ENCODE data around the gene ANKRD28.
"Not testable (repeated sequence)": the region's sequence is repeated elsewhere in the genome, so short reads cannot be mapped to it uniquely, and the experiment has no call there.

ANKRD28 gene

DNA sequence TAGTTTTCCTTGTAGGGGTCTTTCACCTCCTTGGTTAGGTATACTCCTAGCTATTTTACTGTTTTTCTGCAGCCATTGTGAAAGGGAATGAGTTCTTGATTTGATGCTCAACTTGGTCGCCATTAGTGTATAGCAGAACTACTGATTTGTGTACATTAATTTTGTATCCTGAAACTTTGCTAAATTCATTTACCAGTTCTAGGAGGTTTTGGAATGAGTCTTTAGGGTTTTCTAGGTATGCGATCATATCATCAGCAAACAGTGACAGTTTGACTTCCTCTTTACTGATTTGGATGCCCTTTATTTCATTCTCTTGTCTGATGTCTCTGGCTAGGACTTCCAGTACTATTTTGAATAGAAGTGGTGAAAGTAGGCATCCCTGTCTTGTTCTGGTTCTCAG, 51.9 kb downstream of the ANKRD28 start:
- H3K4me1 ChIP-seq (ENCODE audit: control insufficient read depth, insufficient read depth, low read length) = not testable (repeated sequence)
- H3K36me3 ChIP-seq (ENCODE audit: control insufficient read depth, insufficient read depth, low read length, severe bottlenecking) = peaks cover 59% of the 10 kb centered on the region

DNA sequence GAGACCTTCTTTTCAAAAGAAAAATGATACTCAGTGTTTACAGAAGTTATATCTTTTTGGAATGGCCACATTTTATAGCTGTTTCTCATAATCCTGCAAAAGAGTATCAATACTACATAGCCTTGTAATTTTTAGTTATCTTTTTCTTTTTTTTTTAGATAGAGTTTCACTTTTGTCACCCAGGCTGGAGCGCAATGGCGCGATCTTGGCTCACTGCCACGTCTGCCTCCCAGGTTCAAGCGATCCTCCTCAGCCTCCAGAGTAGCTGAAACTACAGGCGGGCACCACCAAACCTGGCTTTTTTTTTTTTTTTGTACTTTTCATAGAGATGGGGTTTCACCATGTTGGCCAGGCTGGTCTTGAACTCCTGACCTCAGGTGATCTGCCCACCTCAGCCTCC, 53.6 kb downstream of the ANKRD28 start:
- Histone ChIP-seq H3K36me3 (ENCODE audit: control insufficient read depth, insufficient read depth, low read length, severe bottlenecking) (peaks cover 54% of the 10 kb centered on the region), H3K27me3 (replicated peaks; ENCODE audit: control insufficient read depth, insufficient read depth, low read length) (no peaks in the 10 kb centered on the region), H3K4me3 (ENCODE audit: low read length) (no peak overlapping the region), H3K9me3 (ENCODE audit: control insufficient read depth, low read length) (no peaks in the 10 kb centered on the region), H3K9ac (ENCODE audit: low read length) (no peak overlapping the region), H3K4me1 (ENCODE audit: control insufficient read depth, insufficient read depth, low read length) (no peaks in the 10 kb centered on the region)
- DNase-seq (ENCODE audit: low read depth) = no peak

More for the DNA sequence above, 51.9 kb downstream of the ANKRD28 start:
- not testable (repeated sequence) for DNase-seq (ENCODE audit: low read depth); H3K4me3 ChIP-seq (ENCODE audit: low read length); H3K9ac ChIP-seq (ENCODE audit: low read length); H3K9me3 ChIP-seq (ENCODE audit: control insufficient read depth, low read length); H3K27me3 ChIP-seq (replicated peaks; ENCODE audit: control insufficient read depth, insufficient read depth, low read length)

DNA sequence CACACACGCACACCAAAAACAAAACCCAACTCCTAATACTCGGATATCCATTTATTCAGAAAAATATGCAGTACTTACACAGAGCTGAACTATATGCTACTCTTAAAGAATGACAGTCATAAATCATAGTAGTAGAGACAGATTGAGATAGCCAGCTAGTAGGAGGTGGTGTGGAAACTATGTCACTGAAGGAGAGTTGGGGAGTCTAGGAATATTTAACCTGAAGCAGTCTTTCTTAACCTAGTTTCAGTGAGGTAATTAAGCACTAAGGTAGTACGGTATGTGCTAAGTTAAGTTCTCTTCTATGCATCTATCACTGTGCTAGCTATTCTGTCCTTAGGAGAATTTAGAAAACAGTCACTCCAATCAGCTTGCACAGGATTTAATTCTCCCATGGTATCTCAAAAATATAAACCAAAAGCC, 54.2 kb downstream of the ANKRD28 start:
- Histone ChIP-seq H3K27me3 (replicated peaks; ENCODE audit: control insufficient read depth, insufficient read depth, low read length) (no peaks in the 10 kb centered on the region), H3K9ac (ENCODE audit: low read length) (no peak overlapping the region), H3K36me3 (ENCODE audit: control insufficient read depth, insufficient read depth, low read length, severe bottlenecking) (peaks cover 54% of the 10 kb centered on the region), H3K9me3 (ENCODE audit: control insufficient read depth, low read length) (no peaks in the 10 kb centered on the region), H3K4me1 (ENCODE audit: control insufficient read depth, insufficient read depth, low read length) (no peaks in the 10 kb centered on the region), H3K4me3 (ENCODE audit: low read length) (no peak overlapping the region)
- DNase-seq (ENCODE audit: low read depth) = no peak

DNA sequence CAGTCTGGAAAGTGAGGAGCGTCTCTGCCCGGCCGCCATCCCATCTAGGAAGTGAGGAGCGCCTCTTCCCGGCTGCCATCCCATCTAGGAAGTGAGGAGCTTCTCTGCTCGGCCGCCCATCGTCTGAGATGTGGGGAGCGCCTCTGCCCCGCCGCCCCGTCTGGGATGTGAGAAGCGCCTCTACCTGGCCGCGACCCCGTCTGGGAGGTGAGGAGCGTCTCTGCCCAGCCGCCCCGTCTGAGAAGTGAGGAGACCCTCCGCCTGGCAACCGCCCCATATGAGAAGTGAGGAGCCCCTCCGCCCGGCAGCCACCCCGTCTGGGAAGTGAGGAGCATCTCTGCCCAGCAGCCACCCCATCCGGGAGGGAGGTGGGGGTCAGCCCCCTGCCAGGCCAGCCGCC, 55.5 kb downstream of the ANKRD28 start:
- not testable (repeated sequence) for H3K4me1 ChIP-seq (ENCODE audit: control insufficient read depth, insufficient read depth, low read length); H3K9ac ChIP-seq (ENCODE audit: low read length); H3K27me3 ChIP-seq (replicated peaks; ENCODE audit: control insufficient read depth, insufficient read depth, low read length); H3K9me3 ChIP-seq (ENCODE audit: control insufficient read depth, low read length); H3K4me3 ChIP-seq (ENCODE audit: low read length); DNase-seq (ENCODE audit: low read depth)
- peaks cover 50% of the 10 kb centered on the region for H3K36me3 ChIP-seq (ENCODE audit: control insufficient read depth, insufficient read depth, low read length, severe bottlenecking)

DNA sequence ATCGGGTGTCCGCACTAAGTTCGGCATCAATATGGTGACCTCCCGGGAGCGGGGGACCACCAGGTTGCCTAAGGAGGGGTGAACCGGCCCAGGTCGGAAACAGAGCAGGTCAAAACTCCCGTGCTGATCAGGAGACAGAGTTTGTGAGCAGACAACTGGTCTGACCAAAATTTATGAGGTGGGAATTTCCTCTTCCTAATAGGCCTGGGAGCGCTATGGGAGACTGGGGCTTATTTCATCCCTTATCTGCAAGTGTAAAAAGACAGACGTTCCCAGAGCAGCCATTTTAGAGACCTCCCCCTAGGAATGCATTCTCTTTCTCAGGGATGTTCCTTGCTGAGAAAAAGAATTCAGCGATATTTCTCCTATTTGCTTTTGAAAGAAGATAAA, 59.2 kb downstream of the ANKRD28 start:
- H3K4me1 ChIP-seq (ENCODE audit: control insufficient read depth, insufficient read depth, low read length); H3K4me3 ChIP-seq (ENCODE audit: low read length); H3K9ac ChIP-seq (ENCODE audit: low read length); DNase-seq (ENCODE audit: low read depth); H3K9me3 ChIP-seq (ENCODE audit: control insufficient read depth, low read length); H3K27me3 ChIP-seq (replicated peaks; ENCODE audit: control insufficient read depth, insufficient read depth, low read length): not testable (repeated sequence)
- H3K36me3 ChIP-seq (ENCODE audit: control insufficient read depth, insufficient read depth, low read length, severe bottlenecking) = peaks cover 63% of the 10 kb centered on the region

DNA sequence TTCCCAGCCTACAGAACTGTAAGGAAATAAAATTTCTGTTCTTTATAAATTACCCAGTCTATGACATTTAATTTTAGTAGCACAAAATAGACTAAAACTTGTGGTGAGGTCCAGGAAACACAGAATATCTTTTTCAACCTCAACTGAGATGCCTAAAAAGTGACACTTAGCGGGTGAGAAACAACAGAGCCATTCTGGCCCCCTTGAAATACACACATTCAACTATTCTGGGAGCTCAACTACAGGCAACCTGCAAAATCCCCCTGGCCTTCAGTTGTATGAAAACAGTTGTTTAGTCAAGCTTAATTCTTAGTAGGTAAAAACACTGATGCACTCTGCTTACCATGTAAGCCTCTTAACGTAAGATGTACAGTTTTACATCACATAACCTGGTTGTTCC, 66.8 kb downstream of the ANKRD28 start:
- no peak for DNase-seq (ENCODE audit: low read depth)

DNA sequence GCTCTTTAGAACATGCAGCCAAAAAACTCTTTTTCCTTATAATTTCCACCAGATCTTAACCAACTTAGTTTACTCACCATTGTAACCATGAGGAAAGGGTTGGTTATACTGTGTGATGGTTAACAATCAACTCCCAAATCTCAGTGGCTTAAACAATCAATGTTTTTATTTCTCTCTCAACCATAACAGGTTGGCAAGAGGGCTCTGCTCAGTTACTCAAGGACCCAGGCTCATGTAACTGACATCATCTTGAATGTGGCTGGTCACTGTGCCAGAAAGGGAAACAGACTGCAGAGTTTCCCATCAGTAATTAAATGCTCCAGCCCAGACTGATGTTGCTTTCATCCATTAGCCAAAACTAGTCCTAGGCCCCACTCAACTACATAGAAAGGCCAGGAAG, 69.0 kb downstream of the ANKRD28 start:
- peaks cover 35% of the 10 kb centered on the region for H3K4me1 ChIP-seq (ENCODE audit: control insufficient read depth, insufficient read depth, low read length)
- H3K27me3 ChIP-seq (replicated peaks; ENCODE audit: control insufficient read depth, insufficient read depth, low read length) = no peaks in the 10 kb centered on the region
- no peak overlapping the region for H3K4me3 ChIP-seq (ENCODE audit: low read length)
- DNase-seq (ENCODE audit: low read depth) = peak; percentile 44
- no peak overlapping the region for H3K9ac ChIP-seq (ENCODE audit: low read length)
- H3K9me3 ChIP-seq (ENCODE audit: control insufficient read depth, low read length) = no peaks in the 10 kb centered on the region
- H3K36me3 ChIP-seq (ENCODE audit: control insufficient read depth, insufficient read depth, low read length, severe bottlenecking) = peaks cover 80% of the 10 kb centered on the region

More for the DNA sequence above, 66.8 kb downstream of the ANKRD28 start:
- no peak overlapping the region for H3K4me3 ChIP-seq (ENCODE audit: low read length)
- H3K9ac ChIP-seq (ENCODE audit: low read length) = no peak overlapping the region
- H3K4me1 ChIP-seq (ENCODE audit: control insufficient read depth, insufficient read depth, low read length) = peaks cover 13% of the 10 kb centered on the region
- peaks cover 85% of the 10 kb centered on the region for H3K36me3 ChIP-seq (ENCODE audit: control insufficient read depth, insufficient read depth, low read length, severe bottlenecking)
- no peaks in the 10 kb centered on the region for H3K9me3 ChIP-seq (ENCODE audit: control insufficient read depth, low read length)
- no peaks in the 10 kb centered on the region for H3K27me3 ChIP-seq (replicated peaks; ENCODE audit: control insufficient read depth, insufficient read depth, low read length)

DNA sequence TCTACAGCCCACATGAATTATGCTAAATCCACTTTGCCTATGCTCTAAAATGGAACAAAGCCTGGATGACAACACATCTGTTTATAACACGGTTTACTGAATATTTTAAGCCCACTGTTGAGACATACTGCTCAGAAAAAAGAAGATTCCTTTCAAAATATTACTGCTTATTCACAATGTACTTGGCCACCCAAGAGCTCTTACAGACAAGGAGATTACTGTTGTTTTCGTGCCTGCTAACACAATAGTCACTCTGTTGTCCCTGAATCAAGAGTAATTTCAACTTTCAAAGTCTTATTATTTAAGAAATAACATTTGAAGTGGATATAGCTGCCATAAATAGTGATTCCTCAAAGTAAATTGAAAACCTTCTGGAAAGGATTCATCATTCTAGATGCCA, 70.9 kb downstream of the ANKRD28 start:
- no peak for DNase-seq (ENCODE audit: low read depth)

DNA sequence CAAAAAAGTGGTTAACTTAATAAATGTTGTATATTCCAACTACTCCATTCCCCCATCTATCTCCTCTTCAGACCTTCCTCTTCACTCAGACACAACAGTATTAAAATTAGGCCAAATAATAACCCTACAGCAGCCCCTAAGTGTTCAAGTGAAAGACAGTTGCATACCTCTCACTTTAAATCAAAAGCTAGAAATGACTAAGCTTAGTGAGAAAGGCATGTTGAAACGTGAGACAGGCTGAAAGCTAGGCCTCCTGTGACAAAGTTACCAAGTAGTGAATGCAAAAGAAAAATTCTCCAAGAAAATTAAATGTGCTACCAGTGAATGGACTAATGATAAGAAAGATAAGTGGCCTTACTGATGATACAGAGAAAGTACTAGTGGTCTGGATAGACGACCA, 71.7 kb downstream of the ANKRD28 start:
- H3K9me3 ChIP-seq (ENCODE audit: control insufficient read depth, low read length) = no peaks in the 10 kb centered on the region
- no peaks in the 10 kb centered on the region for H3K27me3 ChIP-seq (replicated peaks; ENCODE audit: control insufficient read depth, insufficient read depth, low read length)
- DNase-seq (ENCODE audit: low read depth) = peak; percentile 69
- peaks cover 83% of the 10 kb centered on the region for H3K36me3 ChIP-seq (ENCODE audit: control insufficient read depth, insufficient read depth, low read length, severe bottlenecking)
- H3K4me1 ChIP-seq (ENCODE audit: control insufficient read depth, insufficient read depth, low read length) = peaks cover 51% of the 10 kb centered on the region
- H3K4me3 ChIP-seq (ENCODE audit: low read length) = no peak overlapping the region
- H3K9ac ChIP-seq (ENCODE audit: low read length) = peak overlapping the region; percentile 13

More for the DNA sequence above, 70.9 kb downstream of the ANKRD28 start:
- H3K36me3 ChIP-seq (ENCODE audit: control insufficient read depth, insufficient read depth, low read length, severe bottlenecking) = peaks cover 80% of the 10 kb centered on the region
- no peak overlapping the region for H3K9ac ChIP-seq (ENCODE audit: low read length)
- no peaks in the 10 kb centered on the region for H3K9me3 ChIP-seq (ENCODE audit: control insufficient read depth, low read length)
- H3K4me3 ChIP-seq (ENCODE audit: low read length) = no peak overlapping the region
- H3K4me1 ChIP-seq (ENCODE audit: control insufficient read depth, insufficient read depth, low read length) = peaks cover 51% of the 10 kb centered on the region
- no peaks in the 10 kb centered on the region for H3K27me3 ChIP-seq (replicated peaks; ENCODE audit: control insufficient read depth, insufficient read depth, low read length)

DNA sequence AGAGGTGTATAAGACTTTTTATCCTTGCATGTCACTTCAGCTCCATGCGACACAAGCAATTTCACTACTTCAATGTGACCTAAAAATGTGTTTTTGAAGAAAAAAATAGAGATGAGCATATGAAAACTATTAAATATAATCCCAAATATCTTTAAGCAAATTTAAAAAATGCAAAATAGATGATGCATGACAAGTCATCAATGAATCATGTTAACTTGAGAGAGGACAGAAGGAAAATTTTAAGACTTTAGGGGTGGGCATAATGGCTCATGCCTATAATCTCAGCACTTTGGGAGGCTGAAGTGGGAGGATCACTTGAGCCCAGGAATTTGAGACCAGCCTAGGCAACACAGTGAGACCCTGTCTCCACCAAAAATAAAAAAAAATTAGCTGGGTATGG, 73.3 kb downstream of the ANKRD28 start:
- Histone ChIP-seq H3K9me3 (ENCODE audit: control insufficient read depth, low read length) (no peaks in the 10 kb centered on the region), H3K4me3 (ENCODE audit: low read length) (no peak overlapping the region), H3K9ac (ENCODE audit: low read length) (no peak overlapping the region), H3K27me3 (replicated peaks; ENCODE audit: control insufficient read depth, insufficient read depth, low read length) (no peaks in the 10 kb centered on the region), H3K4me1 (ENCODE audit: control insufficient read depth, insufficient read depth, low read length) (peaks cover 51% of the 10 kb centered on the region), H3K36me3 (ENCODE audit: control insufficient read depth, insufficient read depth, low read length, severe bottlenecking) (peaks cover 83% of the 10 kb centered on the region)
- no peak for DNase-seq (ENCODE audit: low read depth)

DNA sequence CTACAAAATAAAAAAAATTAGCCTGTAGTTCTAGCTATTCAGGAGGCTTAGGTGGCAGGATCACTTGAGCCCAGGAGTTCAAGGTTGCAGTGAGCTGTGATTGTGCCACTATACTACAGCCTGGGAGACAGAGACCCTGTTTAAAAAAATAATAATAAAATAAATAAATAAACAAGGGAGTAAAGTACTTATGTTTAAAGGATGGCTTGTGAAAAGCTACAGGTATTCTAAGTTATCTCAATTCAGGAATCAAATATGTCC, 74.2 kb downstream of the ANKRD28 start:
- H3K27me3 ChIP-seq (replicated peaks; ENCODE audit: control insufficient read depth, insufficient read depth, low read length) = no peaks in the 10 kb centered on the region
- H3K4me1 ChIP-seq (ENCODE audit: control insufficient read depth, insufficient read depth, low read length) = peaks cover 47% of the 10 kb centered on the region
- no peaks in the 10 kb centered on the region for H3K9me3 ChIP-seq (ENCODE audit: control insufficient read depth, low read length)
- DNase-seq (ENCODE audit: low read depth) = no peak
- no peak overlapping the region for H3K4me3 ChIP-seq (ENCODE audit: low read length)
- H3K9ac ChIP-seq (ENCODE audit: low read length) = peak overlapping the region; percentile 69
- peaks cover 83% of the 10 kb centered on the region for H3K36me3 ChIP-seq (ENCODE audit: control insufficient read depth, insufficient read depth, low read length, severe bottlenecking)

DNA sequence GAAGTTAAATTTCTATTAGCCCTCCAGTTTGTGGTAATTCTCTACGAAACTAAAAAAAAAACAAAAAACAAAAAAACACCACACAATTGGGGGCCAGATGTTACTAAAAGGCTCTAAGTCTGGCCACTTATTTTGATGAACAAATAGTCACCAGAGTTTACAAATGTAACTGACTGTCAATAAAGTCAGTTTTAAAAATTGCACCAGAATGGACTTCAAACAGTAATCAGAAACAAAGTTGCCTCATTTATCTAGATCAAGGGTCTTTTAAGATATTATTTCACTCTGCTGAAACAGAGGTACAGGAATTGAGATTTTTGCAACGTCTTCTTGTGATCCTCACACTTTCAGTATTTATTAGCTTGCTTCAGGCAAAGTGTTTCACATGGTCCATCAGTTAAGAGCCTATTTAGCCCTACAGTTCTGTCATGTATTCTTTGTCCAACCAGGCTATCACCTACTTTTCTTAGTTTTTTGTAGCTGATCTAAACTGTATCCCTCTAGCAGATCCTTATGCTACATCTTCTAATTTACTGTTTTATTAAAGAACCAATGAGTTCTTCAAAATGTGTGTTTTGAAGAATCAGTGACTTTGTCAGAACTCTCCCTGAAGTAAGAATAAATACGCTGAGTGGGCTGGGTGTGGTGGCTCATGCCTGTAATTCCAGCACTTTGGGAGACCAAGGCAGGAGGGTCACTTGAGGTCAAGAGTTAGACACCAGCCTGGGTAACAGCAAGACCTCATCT, 74.7 kb downstream of the ANKRD28 start:
- H3K4me3 ChIP-seq (ENCODE audit: low read length) = no peak overlapping the region
- peaks cover 84% of the 10 kb centered on the region for H3K36me3 ChIP-seq (ENCODE audit: control insufficient read depth, insufficient read depth, low read length, severe bottlenecking)
- no peaks in the 10 kb centered on the region for H3K27me3 ChIP-seq (replicated peaks; ENCODE audit: control insufficient read depth, insufficient read depth, low read length)
- H3K9me3 ChIP-seq (ENCODE audit: control insufficient read depth, low read length) = no peaks in the 10 kb centered on the region
- no peak for DNase-seq (ENCODE audit: low read depth)
- peak overlapping the region; percentile 69 for H3K9ac ChIP-seq (ENCODE audit: low read length)
- H3K4me1 ChIP-seq (ENCODE audit: control insufficient read depth, insufficient read depth, low read length) = peaks cover 47% of the 10 kb centered on the region
